Panc1 (cell line): ENCODE data around the gene GABARAP. TPM values are rescaled to one million over a fixed set of nuclear protein-coding genes. Genes with fewer than 3 reads are reported as not detected.

Source experiments
- ATAC-seq: fragments of 200-7000 bp; cut with Tn5 transposase; 2 replicates; pipeline ENCODE4 v1.9.1; 2020; ENCODE audit warnings: mild to moderate bottlenecking, moderate library complexity
- BruUV-seq: library from RNA; stranded (reverse); fragments of 400-500 nt; replicated peaks from 2 replicates; lab custom pipeline; 2021; lab: Mats Ljungman, UMichigan
- CTCF ChIA-PET: fragments of 300-600 bp; sonication (Branson Sonifier 250); formaldehyde crosslinking; loops from one replicate; lab custom pipeline; 2022; ENCODE audit warnings: antibody characterized with exemption; lab: Charles Lee
- POLR2A ChIA-PET: fragments of 300-600 bp; sonication (Branson Sonifier 250); formaldehyde crosslinking; loops from one replicate; lab custom pipeline; 2022; ENCODE audit warnings: antibody characterized with exemption; lab: Charles Lee
- DNase-seq: peaks from one replicate; pipeline ENCODE4 v3.0.0-alpha.2; 2010; ENCODE audit warnings: low read depth, low spot score
- H3K27ac ChIP-seq: 2 replicates; pipeline ENCODE4 v1.5.1; 2011; ENCODE audit warnings: mild to moderate bottlenecking, low read length, inconsistent platforms
- H3K27me3 ChIP-seq: fragments of 200-500 bp; sonication (Bioruptor generic); 2 replicates; pipeline ENCODE4 v1.6.0; 2014; ENCODE audit warnings: low read length, inconsistent platforms; ENCODE audit not compliant: control insufficient read depth, insufficient read depth
- H3K36me3 ChIP-seq: fragments of 200-500 bp; sonication (Bioruptor generic); 2 replicates; pipeline ENCODE4 v1.5.1; 2014; ENCODE audit warnings: inconsistent platforms, mild to moderate bottlenecking, low read length, moderate library complexity; ENCODE audit not compliant: control insufficient read depth, insufficient read depth
- H3K4me1 ChIP-seq: 2 replicates; pipeline ENCODE4 v1.5.1; 2011; ENCODE audit warnings: inconsistent platforms, mild to moderate bottlenecking, low read length, moderate library complexity; ENCODE audit not compliant: control insufficient read depth, insufficient read depth
- H3K4me3 ChIP-seq, 2 experiments: 2 replicates each; pipeline ENCODE4 v1.5.1; 2011 to 2012; ENCODE audit warnings: low read depth in 2 of 2, low read length in 2 of 2, mild to moderate bottlenecking in 2 of 2, inconsistent platforms in 1 of 2, moderate library complexity in 1 of 2
- H3K9me3 ChIP-seq: fragments of 200-500 bp; sonication (Bioruptor generic); 2 replicates; pipeline ENCODE4 v1.5.1; 2014; ENCODE audit warnings: low read depth, mild to moderate bottlenecking, inconsistent platforms, low read length, moderate library complexity; ENCODE audit not compliant: control insufficient read depth, insufficient read depth
- POLR2AphosphoS5 ChIP-seq: IDR thresholded peaks from 2 replicates; pipeline ENCODE4 v1.6.1; 2012; ENCODE audit warnings: mild to moderate bottlenecking, low read depth, low read length, moderate library complexity
- SIN3A ChIP-seq: IDR thresholded peaks from 2 replicates; pipeline ENCODE4 v1.6.1; 2012; ENCODE audit warnings: low read depth, mild to moderate bottlenecking, low read length, moderate library complexity, borderline replicate concordance; ENCODE audit not compliant: insufficient read depth
- TCF7L2 ChIP-seq: IDR thresholded peaks from 2 replicates; pipeline ENCODE4 v1.6.1; 2011; ENCODE audit warnings: mild to moderate bottlenecking, low read depth, low read length, inconsistent platforms
- in situ Hi-C: cut with HindIII; loops from 2 replicates; pipeline ENCODE4 v1.10.0; 2016; ENCODE audit warnings: low sequenced_read_pairs, low pct_unique_long_range_greater_than_20kb
- intact Hi-C: fragments of 100-400 bp; cut with micrococcal nuclease; formaldehyde crosslinking; loops from one replicate; pipeline ENCODE4 v1.10.0; 2022; ENCODE audit not compliant: unreplicated experiment
- total RNA-seq: library from RNA; stranded (reverse); gene quantifications from one replicate; pipeline ENCODE4 v1.2.1, GENCODE V29; 2021; ENCODE audit not compliant: unreplicated experiment
- TF ChIP-seq, protein P1 (sequence below), 2 experiments: IDR thresholded peaks; 2 replicates each; pipeline ENCODE4 v1.6.1; 2011 to 2012; ENCODE audit warnings: low read depth in 2 of 2, control low read depth in 1 of 2, low read length in 1 of 2, mild to moderate bottlenecking in 1 of 2, moderate library complexity in 1 of 2; ENCODE audit not compliant: insufficient read depth in 1 of 2
- TF ChIP-seq, protein P2 (sequence below): fragments of 450-650 bp; IDR thresholded peaks from 2 replicates; pipeline ENCODE4 v1.5.1; 2017; ENCODE audit warnings: mild to moderate bottlenecking

GABARAP gene
- total RNA-seq, 1 experiment from 2014 or later = 289 TPM

DNA sequence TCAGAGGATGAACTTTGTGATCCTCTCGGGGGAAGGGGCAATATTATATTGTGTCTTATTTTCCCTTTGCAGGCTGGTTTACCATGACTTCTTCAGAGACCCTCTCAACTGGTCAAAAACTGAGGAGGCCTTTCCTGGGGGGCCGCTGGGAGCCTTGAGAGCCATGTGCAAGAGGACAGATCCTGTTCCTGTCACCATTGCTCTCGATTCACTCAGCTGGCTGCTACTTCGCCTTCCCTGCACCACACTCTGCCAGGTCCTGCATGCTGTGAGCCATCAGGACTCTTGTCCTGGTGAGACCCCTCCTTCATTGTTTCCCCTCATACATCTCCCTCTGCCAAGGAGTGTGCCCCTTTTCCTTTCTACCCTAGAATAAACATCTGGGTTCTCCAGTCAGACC lies 12.3 kb upstream of the GABARAP start:
- POLR2A ChIA-PET = no interaction called here
- Histone ChIP-seq H3K4me1 (peaks cover 7% of the 10 kb centered on the region), H3K27ac (no peak overlapping the region), H3K4me3 (no peak overlapping the region), H3K9me3 (no peaks in the 10 kb centered on the region), H3K27me3 (no peaks in the 10 kb centered on the region), H3K36me3 (peaks cover 6% of the 10 kb centered on the region)
- CTCF ChIA-PET = interaction anchor here (0.7 kb wide), 1 partner anchor 17 kb away, joined by 4 read pairs; no protein-coding TSS in a partner anchor
- BruUV-seq = no TSS peak
- TF ChIP-seq SIN3A (no peak), TCF7L2 (no peak), POLR2AphosphoS5 (no peak)
- TF ChIP-seq, protein P1, sequence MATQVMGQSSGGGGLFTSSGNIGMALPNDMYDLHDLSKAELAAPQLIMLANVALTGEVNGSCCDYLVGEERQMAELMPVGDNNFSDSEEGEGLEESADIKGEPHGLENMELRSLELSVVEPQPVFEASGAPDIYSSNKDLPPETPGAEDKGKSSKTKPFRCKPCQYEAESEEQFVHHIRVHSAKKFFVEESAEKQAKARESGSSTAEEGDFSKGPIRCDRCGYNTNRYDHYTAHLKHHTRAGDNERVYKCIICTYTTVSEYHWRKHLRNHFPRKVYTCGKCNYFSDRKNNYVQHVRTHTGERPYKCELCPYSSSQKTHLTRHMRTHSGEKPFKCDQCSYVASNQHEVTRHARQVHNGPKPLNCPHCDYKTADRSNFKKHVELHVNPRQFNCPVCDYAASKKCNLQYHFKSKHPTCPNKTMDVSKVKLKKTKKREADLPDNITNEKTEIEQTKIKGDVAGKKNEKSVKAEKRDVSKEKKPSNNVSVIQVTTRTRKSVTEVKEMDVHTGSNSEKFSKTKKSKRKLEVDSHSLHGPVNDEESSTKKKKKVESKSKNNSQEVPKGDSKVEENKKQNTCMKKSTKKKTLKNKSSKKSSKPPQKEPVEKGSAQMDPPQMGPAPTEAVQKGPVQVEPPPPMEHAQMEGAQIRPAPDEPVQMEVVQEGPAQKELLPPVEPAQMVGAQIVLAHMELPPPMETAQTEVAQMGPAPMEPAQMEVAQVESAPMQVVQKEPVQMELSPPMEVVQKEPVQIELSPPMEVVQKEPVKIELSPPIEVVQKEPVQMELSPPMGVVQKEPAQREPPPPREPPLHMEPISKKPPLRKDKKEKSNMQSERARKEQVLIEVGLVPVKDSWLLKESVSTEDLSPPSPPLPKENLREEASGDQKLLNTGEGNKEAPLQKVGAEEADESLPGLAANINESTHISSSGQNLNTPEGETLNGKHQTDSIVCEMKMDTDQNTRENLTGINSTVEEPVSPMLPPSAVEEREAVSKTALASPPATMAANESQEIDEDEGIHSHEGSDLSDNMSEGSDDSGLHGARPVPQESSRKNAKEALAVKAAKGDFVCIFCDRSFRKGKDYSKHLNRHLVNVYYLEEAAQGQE (IDR thresholded peaks at IDR 0.05; ENCODE audit: insufficient read depth in 1 of 2, low read depth in 2 of 2, low read length in 1 of 2) = no peak
- TF ChIP-seq, protein P2, sequence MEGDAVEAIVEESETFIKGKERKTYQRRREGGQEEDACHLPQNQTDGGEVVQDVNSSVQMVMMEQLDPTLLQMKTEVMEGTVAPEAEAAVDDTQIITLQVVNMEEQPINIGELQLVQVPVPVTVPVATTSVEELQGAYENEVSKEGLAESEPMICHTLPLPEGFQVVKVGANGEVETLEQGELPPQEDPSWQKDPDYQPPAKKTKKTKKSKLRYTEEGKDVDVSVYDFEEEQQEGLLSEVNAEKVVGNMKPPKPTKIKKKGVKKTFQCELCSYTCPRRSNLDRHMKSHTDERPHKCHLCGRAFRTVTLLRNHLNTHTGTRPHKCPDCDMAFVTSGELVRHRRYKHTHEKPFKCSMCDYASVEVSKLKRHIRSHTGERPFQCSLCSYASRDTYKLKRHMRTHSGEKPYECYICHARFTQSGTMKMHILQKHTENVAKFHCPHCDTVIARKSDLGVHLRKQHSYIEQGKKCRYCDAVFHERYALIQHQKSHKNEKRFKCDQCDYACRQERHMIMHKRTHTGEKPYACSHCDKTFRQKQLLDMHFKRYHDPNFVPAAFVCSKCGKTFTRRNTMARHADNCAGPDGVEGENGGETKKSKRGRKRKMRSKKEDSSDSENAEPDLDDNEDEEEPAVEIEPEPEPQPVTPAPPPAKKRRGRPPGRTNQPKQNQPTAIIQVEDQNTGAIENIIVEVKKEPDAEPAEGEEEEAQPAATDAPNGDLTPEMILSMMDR = no peak
- intact Hi-C loops (no loop called here), in situ Hi-C loops (no loop called here)
- ATAC-seq (no peak), DNase-seq (no peak)

DNA sequence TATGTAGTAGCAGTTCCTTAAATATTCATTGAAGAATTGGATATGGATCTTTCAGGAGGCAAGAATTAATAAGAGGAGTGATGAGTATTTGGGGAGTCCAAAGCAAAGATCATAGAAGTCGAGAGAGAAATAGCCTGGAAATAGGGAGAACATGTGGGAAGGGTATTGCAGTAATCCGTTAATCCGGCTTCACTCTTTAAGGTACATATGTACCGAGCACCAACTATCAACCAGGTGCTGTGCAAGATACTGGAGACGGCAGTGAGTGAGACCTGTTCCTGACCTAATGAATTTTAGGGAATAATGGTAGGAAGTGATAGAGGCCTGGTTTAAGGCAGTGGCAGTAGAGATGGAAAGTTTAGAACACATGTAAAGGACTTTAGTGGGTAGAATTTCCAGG lies 10.8 kb upstream of the GABARAP start:
- ATAC-seq (no peak), DNase-seq (no peak)
- TF ChIP-seq, protein P1 (IDR thresholded peaks at IDR 0.05; ENCODE audit: insufficient read depth in 1 of 2, low read depth in 2 of 2, low read length in 1 of 2) = no peak
- Histone ChIP-seq H3K4me3 (peak overlapping the region; percentile 72 to 80), H3K27ac (peak overlapping the region; percentile 92), H3K27me3 (no peaks in the 10 kb centered on the region), H3K9me3 (no peaks in the 10 kb centered on the region), H3K36me3 (peaks cover 6% of the 10 kb centered on the region), H3K4me1 (peaks cover 16% of the 10 kb centered on the region)
- TSS peak; percentile 90 for BruUV-seq
- POLR2A ChIA-PET = no interaction called here
- CTCF ChIA-PET = no interaction called here
- in situ Hi-C loops = no loop called here
- intact Hi-C loops = no loop called here
